HL-60 (cell line): ENCODE results near the gene TLR10.

Experiments used
- CTCF ChIP-seq: IDR thresholded peaks from one replicate; pipeline ENCODE4 v1.5.1; 2011; ENCODE audit warnings: low read length, control low read depth, inconsistent platforms; ENCODE audit not compliant: insufficient read depth
- GABPA ChIP-seq: IDR thresholded peaks from 2 replicates; pipeline ENCODE4 v1.6.1; 2012; ENCODE audit warnings: low read depth
- REST ChIP-seq: IDR thresholded peaks from 2 replicates; pipeline ENCODE4 v1.6.1; 2012; ENCODE audit warnings: low read depth; ENCODE audit not compliant: insufficient replicate concordance

- TF ChIP-seq CTCF = no peak
- TF ChIP-seq GABPA = no peak
- no peak for TF ChIP-seq REST
These were observed 17.4 kb downstream of the TLR10 start for GRCh38 chr4:38765382-38765781.
